ENCODE measurements around the gene DGCR6.
A peak's percentile ranks its signal among the peaks of the same experiment; 100 is the strongest.
"Not testable (repeated sequence)": the region's sequence is repeated elsewhere in the genome, so short reads cannot be mapped to it uniquely, and the experiment has no call there.

Gene DGCR6

DNA sequence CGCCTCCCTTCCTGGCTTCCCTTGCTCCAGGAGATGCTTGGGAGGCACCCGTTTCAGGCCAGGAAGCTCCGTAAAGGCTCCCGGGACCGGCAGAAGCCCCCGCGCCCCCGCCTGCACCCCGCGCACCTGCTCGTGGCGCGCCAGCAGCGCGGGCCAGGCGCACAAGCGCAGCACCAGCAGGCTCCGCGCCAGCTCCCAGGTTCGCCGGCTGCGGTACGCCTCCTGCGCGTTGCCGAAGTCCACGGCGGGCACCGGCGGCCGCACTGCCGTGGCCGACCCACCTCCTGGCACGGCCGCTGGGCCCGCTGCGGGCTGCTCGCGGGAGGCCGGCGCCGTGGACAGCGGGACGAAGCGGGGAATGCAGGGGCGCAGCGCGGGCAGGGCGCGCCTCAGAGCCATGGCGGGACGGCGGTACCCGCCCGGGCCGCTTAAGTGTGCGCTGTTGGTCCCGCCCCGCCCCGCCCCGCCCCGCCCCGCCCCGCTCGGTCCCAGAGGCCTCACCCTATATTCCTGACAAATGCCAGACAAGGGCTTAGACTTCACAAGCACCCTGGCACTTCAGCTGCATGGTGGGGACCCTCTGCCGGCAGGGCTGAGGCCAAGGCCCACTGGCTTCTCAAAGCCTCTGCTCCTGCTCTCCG lies 29.9 kb downstream of the DGCR6 start, which contains the start of gene PRODH:
TSS of gene PRODH (minus strand) at position 405 of the 641 bp plus-strand sequence. CDS start at position 399, 6 bp downstream.
- TF ChIP-seq, protein P1, sequence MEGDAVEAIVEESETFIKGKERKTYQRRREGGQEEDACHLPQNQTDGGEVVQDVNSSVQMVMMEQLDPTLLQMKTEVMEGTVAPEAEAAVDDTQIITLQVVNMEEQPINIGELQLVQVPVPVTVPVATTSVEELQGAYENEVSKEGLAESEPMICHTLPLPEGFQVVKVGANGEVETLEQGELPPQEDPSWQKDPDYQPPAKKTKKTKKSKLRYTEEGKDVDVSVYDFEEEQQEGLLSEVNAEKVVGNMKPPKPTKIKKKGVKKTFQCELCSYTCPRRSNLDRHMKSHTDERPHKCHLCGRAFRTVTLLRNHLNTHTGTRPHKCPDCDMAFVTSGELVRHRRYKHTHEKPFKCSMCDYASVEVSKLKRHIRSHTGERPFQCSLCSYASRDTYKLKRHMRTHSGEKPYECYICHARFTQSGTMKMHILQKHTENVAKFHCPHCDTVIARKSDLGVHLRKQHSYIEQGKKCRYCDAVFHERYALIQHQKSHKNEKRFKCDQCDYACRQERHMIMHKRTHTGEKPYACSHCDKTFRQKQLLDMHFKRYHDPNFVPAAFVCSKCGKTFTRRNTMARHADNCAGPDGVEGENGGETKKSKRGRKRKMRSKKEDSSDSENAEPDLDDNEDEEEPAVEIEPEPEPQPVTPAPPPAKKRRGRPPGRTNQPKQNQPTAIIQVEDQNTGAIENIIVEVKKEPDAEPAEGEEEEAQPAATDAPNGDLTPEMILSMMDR (conservative IDR thresholded peaks at IDR 0.05), result no peak

DNA sequence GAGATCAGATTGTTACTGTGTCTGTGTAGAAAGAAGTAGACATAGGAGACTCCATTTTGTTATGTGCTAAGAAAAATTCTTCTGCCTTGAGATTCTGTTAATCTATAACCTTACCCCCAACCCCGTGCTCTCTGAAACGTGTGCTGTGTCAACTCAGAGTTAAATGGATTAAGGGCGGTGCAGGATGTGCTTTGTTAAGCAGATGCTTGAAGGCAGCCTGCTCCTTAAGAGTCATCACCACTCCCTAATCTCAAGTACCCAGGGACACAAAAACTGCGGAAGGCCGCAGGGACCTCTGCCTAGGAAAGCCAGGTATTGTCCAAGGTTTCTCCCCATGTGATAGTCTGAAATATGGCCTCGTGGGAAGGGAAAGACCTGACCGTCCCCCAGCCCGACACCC lies 32.6 kb downstream of the DGCR6 start:
- not testable (repeated sequence) for H3K27ac ChIP-seq

More for the DNA sequence above, 29.9 kb downstream of the DGCR6 start, which contains the start of gene PRODH:
- no peak within 1 kb of the TSS for H3K27ac ChIP-seq

DNA sequence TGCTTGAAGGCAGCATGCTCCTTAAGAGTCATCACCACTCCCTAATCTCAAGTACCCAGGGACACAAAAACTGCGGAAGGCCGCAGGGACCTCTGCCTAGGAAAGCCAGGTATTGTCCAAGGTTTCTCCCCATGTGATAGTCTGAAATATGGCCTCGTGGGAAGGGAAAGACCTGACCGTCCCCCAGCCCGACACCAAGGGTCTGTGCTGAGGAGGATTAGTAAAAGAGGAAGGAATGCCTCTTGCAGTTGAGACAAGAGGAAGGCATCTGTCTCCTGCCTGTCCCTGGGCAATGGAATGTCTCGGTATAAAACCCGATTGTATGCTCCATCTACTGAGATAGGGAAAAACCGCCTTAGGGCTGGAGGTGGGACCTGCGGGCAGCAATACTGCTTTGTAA lies 41.0 kb downstream of the DGCR6 start:
- not testable (repeated sequence) for H3K27ac ChIP-seq

DNA sequence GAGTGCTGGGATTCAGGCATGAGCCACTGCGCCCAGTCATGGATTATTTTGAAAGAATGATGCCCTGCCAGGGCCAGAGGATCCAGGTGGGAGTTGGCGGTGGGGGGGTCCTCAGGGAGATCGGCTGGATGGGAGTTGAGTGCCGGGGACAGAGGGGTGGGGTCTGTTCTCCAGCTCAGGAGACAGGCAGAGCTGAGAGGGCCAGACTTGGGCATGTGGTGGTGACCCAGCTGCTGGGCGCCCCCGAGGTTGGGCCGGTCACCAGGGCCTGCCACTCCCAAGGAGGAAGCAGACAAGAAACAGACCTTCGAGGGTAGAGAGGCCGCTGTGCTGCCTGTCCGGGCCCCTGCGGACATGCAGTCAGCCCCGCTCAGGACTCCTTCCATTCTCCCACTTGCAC lies 41.8 kb downstream of the DGCR6 start:
- H3K27ac ChIP-seq, result no peak overlapping the region
- TF ChIP-seq, protein P1 (conservative IDR thresholded peaks at IDR 0.05), result no peak

DNA sequence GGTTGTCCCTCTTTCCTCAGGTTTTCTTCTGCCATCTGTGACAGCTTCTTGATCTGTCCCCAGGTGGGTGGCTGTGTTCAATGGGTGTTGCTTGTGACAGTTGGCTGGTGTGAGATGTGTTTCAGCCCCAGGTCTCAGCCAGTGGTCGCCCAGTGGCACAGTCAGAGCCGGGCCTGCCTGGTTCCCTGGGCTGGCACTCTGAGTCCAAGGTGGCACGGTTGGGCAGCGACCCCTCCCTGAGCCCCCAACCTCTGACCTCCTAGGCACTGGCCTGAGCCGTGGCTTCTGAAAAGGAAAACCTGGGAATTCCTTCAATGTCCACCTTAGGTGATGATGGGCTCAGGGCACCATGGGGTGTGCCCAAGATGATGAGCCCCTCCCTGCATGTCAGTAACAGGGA lies 44.0 kb downstream of the DGCR6 start:
- TF ChIP-seq, protein P1 (conservative IDR thresholded peaks at IDR 0.05), result no peak

DNA sequence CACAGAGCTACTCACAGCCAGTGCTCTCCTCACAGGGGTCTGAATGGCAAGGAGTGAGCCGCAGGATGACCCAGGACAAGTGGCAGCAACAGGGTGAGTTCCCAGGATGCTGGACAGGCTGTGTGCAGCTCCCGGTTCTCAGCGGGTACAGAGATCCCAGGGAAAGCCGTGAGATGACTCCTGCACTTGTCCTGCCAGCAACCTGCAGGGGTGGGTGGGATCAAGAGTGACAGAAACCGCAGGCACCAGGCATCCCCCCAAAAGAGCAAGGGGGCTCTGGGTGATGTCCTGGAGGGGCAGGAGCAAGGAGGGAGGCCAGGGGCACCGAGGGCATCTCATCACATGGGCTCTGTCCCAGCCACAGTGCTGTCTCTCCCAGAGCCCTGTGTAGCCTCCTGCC lies 45.9 kb downstream of the DGCR6 start:
- TF ChIP-seq, protein P1 (conservative IDR thresholded peaks at IDR 0.05), result no peak
- no peak overlapping the region for H3K27ac ChIP-seq

More for the DNA sequence above, 44.0 kb downstream of the DGCR6 start:
- H3K27ac ChIP-seq, result no peak overlapping the region

DNA sequence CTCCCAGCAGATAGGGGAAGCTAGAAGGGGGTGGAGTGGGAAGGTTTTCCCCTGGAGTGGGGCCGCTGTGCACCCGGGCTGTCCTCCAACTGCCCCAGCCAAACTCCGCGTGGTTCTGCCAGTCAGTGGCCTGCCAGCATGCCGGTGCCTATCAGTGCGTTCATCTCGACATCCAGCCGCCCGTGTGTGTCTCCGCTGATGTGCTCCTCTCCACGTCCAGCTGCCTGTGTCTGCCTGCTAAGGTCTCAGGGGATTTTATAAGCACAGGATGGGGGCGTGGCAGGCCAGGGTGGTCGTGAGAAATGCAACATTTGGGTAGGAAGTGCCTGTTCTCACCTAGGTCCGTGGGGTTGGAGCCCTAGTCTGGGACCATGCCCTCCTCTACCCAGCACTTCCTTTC lies 47.0 kb downstream of the DGCR6 start:
- not testable (repeated sequence) for H3K27ac ChIP-seq

DNA sequence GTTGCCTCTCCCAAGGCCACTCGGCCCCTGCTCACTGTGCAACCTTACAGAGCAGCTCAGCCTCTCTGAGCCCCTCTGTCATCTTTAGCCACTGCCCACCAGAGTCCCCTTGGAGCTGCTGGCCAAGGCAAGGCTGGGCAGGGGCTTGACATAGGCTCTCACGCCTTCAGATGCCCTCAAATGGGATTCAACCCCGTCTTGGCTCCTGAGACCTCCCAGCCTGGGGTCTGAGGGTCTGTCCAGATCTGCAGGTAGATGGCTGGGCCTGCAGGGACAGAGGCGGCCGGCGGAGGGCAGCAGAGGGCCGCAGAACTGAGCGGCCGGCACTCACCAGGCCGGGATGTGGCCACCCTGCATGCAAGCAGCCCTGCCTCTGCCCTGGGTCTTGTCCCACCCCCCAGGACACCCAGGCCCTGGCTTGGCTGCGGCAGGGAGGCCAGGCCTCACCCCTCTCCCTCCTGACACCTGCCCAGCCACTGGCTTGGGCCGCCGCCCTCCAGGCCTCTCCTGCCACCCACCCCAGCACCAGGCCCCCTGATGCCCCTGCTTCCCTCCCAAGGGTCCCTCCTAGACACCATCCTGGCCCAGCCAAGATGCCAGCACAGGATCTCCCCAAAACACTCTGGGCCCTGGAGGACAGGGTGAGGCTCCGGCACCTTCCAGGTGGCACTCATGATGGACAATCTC lies 48.3 kb downstream of the DGCR6 start:
- TF ChIP-seq, protein P1 (conservative IDR thresholded peaks at IDR 0.05), result peak; percentile 71
- H3K27ac ChIP-seq, result not testable (repeated sequence)

DNA sequence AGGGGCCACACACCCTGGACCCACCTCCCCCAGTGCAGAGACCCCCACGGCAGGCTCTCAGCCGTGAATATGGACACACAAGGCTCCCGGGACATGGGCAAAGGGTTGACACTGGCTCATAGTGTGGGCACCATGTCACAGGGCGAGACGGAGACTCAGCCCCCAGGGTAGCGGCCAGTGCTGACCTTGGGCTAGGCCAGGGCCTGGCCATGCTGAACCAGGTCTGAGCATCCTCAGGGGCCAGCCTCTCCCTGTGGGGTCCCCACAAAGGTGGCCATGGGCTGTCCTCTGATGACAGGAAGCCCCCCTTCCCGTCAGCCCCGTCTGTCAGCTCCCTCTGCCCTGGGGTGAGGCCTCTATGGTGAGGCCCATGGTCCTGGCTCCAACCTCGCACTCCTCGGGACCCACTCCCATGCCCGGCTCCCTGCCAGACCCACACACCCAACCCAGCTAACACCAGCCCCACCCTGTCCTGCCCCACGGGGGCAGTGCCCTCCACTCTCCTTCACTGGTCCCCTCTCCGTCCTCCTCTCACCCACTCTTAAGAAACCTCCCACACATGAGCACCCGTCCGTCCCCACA lies 49.0 kb downstream of the DGCR6 start:
- no peak overlapping the region for H3K27ac ChIP-seq
- TF ChIP-seq, protein P1 (conservative IDR thresholded peaks at IDR 0.05), result no peak

Data from VCaP (cell line).